KBM-7 (cell line): ENCODE data around the gene SEC31A.
"Not testable (repeated sequence)": the region's sequence is repeated elsewhere in the genome, so short reads cannot be mapped to it uniquely, and the experiment has no call there.

Source experiments
- DNase-seq: peaks from one replicate; pipeline ENCODE4 v3.0.0-alpha.2; 2015
- in situ Hi-C: fragments of 300-500 bp; cut with MboI; formaldehyde crosslinking; loops from 2 replicates; pipeline ENCODE4 v1.14.3; 2020; ENCODE audit warnings: low sequenced_read_pairs, low pct_unique_long_range_greater_than_20kb, mixed read lengths

SEC31A gene

GRCh38 chr4:82890901-82891706 lies at the start of gene SEC31A:
SEC31A (minus strand) TSS chr4:82891153; CDS start chr4:82881936, 9,217 bp downstream.
- peak; percentile 98 for DNase-seq
- in situ Hi-C loops: no loop called here

- in situ Hi-C loops: no loop called here
- no peak for DNase-seq
Observed at GRCh38 chr4:82939414-82939813, 48.5 kb upstream of the SEC31A start.

- in situ Hi-C loops: no loop called here
- no peak for DNase-seq
Observed at GRCh38 chr4:82934441-82934840, 43.5 kb upstream of the SEC31A start.

GRCh38 chr4:82930848-82931755 lies 40.1 kb upstream of the SEC31A start:
- in situ Hi-C loops: no loop called here

GRCh38 chr4:82921795-82922194 lies 30.8 kb upstream of the SEC31A start:
- in situ Hi-C loops: no loop called here
- no peak for DNase-seq

More at GRCh38 chr4:82930848-82931755, 40.1 kb upstream of the SEC31A start:
- DNase-seq: no peak

GRCh38 chr4:82919386-82919785 lies 28.4 kb upstream of the SEC31A start:
- in situ Hi-C loops: no loop called here
- DNase-seq: no peak

GRCh38 chr4:82918091-82918490 lies 27.1 kb upstream of the SEC31A start:
- in situ Hi-C loops: no loop called here
- no peak for DNase-seq

- in situ Hi-C loops, DNase-seq: not testable (repeated sequence)
Observed at GRCh38 chr4:82913968-82914367, 23.0 kb upstream of the SEC31A start.

GRCh38 chr4:82913305-82913704 lies 22.4 kb upstream of the SEC31A start:
- no peak for DNase-seq
- in situ Hi-C loops: no loop called here

- in situ Hi-C loops: no loop called here
- DNase-seq: no peak
Observed at GRCh38 chr4:82909326-82909725, 18.4 kb upstream of the SEC31A start.

GRCh38 chr4:82906469-82906868 lies 15.5 kb upstream of the SEC31A start:
- in situ Hi-C loops: no loop called here
- no peak for DNase-seq

GRCh38 chr4:82905205-82905604 lies 14.3 kb upstream of the SEC31A start:
- DNase-seq: no peak
- in situ Hi-C loops: no loop called here

- peak; percentile 40 for DNase-seq
- in situ Hi-C loops: no loop called here
Observed at GRCh38 chr4:82903737-82904136, 12.8 kb upstream of the SEC31A start.

GRCh38 chr4:82901183-82901718 lies 10.3 kb upstream of the SEC31A start:
- no peak for DNase-seq
- in situ Hi-C loops: no loop called here

- peak; percentile 99 for DNase-seq
- in situ Hi-C loops: no loop called here
Observed at GRCh38 chr4:82900411-82901182, 9.6 kb upstream of the SEC31A start, which contains the start of gene THAP9. THAP9 (plus strand) TSS chr4:82900735; CDS start chr4:82900803, 68 bp downstream.

- no peak for DNase-seq
Observed at GRCh38 chr4:82900066-82900410, 9.1 kb upstream of the SEC31A start.

GRCh38 chr4:82899374-82900065 lies 8.6 kb upstream of the SEC31A start:
- DNase-seq: no peak
- in situ Hi-C loops: no loop called here

More at GRCh38 chr4:82900066-82900410, 9.1 kb upstream of the SEC31A start:
- in situ Hi-C loops: no loop called here
